H9 (cell line): ENCODE results near the gene KRT40. TPM values are rescaled to one million over a fixed set of nuclear protein-coding genes. Genes with fewer than 3 reads are reported as not detected.

Experiments used
- DNase-seq: peaks from one replicate; pipeline ENCODE4 v3.0.0-alpha.2; 2017
- H2AFZ ChIP-seq: one replicate; pipeline ENCODE4 v1.6.1; 2013; ENCODE audit warnings: mild to moderate bottlenecking, low read length, control low read depth, moderate library complexity
- H2AK5ac ChIP-seq: 2 replicates; pipeline ENCODE4 v1.6.1; 2013; ENCODE audit warnings: low read length, control low read depth, mixed read lengths; ENCODE audit not compliant: insufficient read length
- H2BK120ac ChIP-seq: one replicate; pipeline ENCODE4 v1.6.1; 2013; ENCODE audit warnings: low read depth, mild to moderate bottlenecking, low read length, control low read depth, inconsistent platforms; ENCODE audit not compliant: poor library complexity, severe bottlenecking
- H2BK12ac ChIP-seq: 2 replicates; pipeline ENCODE4 v1.6.1; 2013; ENCODE audit warnings: low read length, control low read depth, mixed read lengths, low read depth; ENCODE audit not compliant: insufficient read length
- H2BK15ac ChIP-seq: 2 replicates; pipeline ENCODE4 v1.6.1; 2013; ENCODE audit warnings: low read depth, low read length, control low read depth
- H2BK20ac ChIP-seq: one replicate; pipeline ENCODE4 v1.6.1; 2013; ENCODE audit warnings: low read depth, mild to moderate bottlenecking, low read length, control low read depth, inconsistent platforms; ENCODE audit not compliant: poor library complexity, severe bottlenecking
- H2BK5ac ChIP-seq: 2 replicates; pipeline ENCODE4 v1.6.1; 2013; ENCODE audit warnings: low read length, control low read depth, mixed read lengths; ENCODE audit not compliant: insufficient read length
- H3K14ac ChIP-seq: 2 replicates; pipeline ENCODE4 v1.6.1; 2013; ENCODE audit warnings: low read length, control low read depth; ENCODE audit not compliant: insufficient read depth
- H3K18ac ChIP-seq: 2 replicates; pipeline ENCODE4 v1.6.1; 2013; ENCODE audit warnings: low read depth, mild to moderate bottlenecking, mixed read lengths, low read length, control low read depth; ENCODE audit not compliant: insufficient read length
- H3K23ac ChIP-seq: 2 replicates; pipeline ENCODE4 v1.6.1; 2013; ENCODE audit warnings: low read length, control low read depth, mixed read lengths, low read depth; ENCODE audit not compliant: insufficient read length
- H3K23me2 ChIP-seq: 2 replicates; pipeline ENCODE4 v1.6.1; 2013; ENCODE audit warnings: low read depth, mild to moderate bottlenecking, mixed read lengths, low read length, control low read depth; ENCODE audit not compliant: insufficient read length, poor library complexity, severe bottlenecking
- H3K27ac ChIP-seq: 2 replicates; pipeline ENCODE4 v1.5.1; 2013; ENCODE audit warnings: low read length, control low read depth, mixed read lengths, low read depth; ENCODE audit not compliant: insufficient read length
- H3K27me3 ChIP-seq: 2 replicates; pipeline ENCODE4 v1.6.1; 2013; ENCODE audit warnings: low read length, control low read depth, inconsistent platforms; ENCODE audit not compliant: insufficient read depth
- H3K4ac ChIP-seq: 2 replicates; pipeline ENCODE4 v1.6.1; 2013; ENCODE audit warnings: low read depth, mild to moderate bottlenecking, control low read depth, inconsistent platforms, low read length, moderate library complexity
- H3K4me1 ChIP-seq: 2 replicates; pipeline ENCODE4 v1.6.1; 2013; ENCODE audit warnings: low read length, control low read depth, inconsistent platforms; ENCODE audit not compliant: insufficient read depth
- H3K4me2 ChIP-seq: 2 replicates; pipeline ENCODE4 v1.6.1; 2013; ENCODE audit warnings: low read length, control low read depth, mixed read lengths; ENCODE audit not compliant: insufficient read length, insufficient read depth
- H3K56ac ChIP-seq: 2 replicates; pipeline ENCODE4 v1.6.1; 2013; ENCODE audit warnings: low read depth, mild to moderate bottlenecking, mixed read lengths, low read length, control low read depth; ENCODE audit not compliant: insufficient read length
- H3K79me1 ChIP-seq: 2 replicates; pipeline ENCODE4 v1.6.1; 2013; ENCODE audit warnings: low read depth, mild to moderate bottlenecking, moderate library complexity, low read length, control low read depth, inconsistent platforms; ENCODE audit not compliant: insufficient read depth, poor library complexity, severe bottlenecking
- H3K79me2 ChIP-seq: 2 replicates; pipeline ENCODE4 v1.6.1; 2013; ENCODE audit warnings: low read length, control low read depth, inconsistent platforms; ENCODE audit not compliant: insufficient read depth
- H3K9ac ChIP-seq: 2 replicates; pipeline ENCODE4 v1.6.1; 2013; ENCODE audit warnings: low read length, control low read depth, mixed read lengths; ENCODE audit not compliant: insufficient read length; ENCODE audit errors: extremely low read depth
- H3K9me3 ChIP-seq: one replicate; pipeline ENCODE4 v1.6.1; 2013; ENCODE audit warnings: low read depth, low read length, inconsistent platforms; ENCODE audit not compliant: control insufficient read depth
- H3T11ph ChIP-seq: one replicate; pipeline ENCODE4 v1.6.1; 2013; ENCODE audit warnings: mild to moderate bottlenecking, low read length, control low read depth, inconsistent platforms
- H4K20me1 ChIP-seq: one replicate; pipeline ENCODE4 v1.6.1; 2013; ENCODE audit not compliant: control insufficient read depth, insufficient read length, insufficient read depth
- H4K5ac ChIP-seq: 2 replicates; pipeline ENCODE4 v1.6.1; 2013; ENCODE audit warnings: low read depth, mild to moderate bottlenecking, mixed read lengths, low read length, control low read depth; ENCODE audit not compliant: insufficient read length
- H4K8ac ChIP-seq: replicated peaks from 2 replicates; pipeline ENCODE4 v1.6.1; 2013; ENCODE audit warnings: low read length, control low read depth, mixed read lengths, low read depth; ENCODE audit not compliant: insufficient read length
- H4K91ac ChIP-seq: 2 replicates; pipeline ENCODE4 v1.6.1; 2013; ENCODE audit warnings: low read depth, mild to moderate bottlenecking, moderate library complexity, mixed read lengths, low read length, control low read depth; ENCODE audit not compliant: insufficient read length
- H3K27ac Mint-ChIP-seq, 3 experiments: 2 replicates in 2 of 3; 3 replicates in 1 of 3; pipeline ENCODE4 v1.8.0; 2020 to 2021; ENCODE audit warnings: mixed read lengths in 3 of 3, mild to moderate bottlenecking in 1 of 3, moderate library complexity in 1 of 3
- H3K27me3 Mint-ChIP-seq: 2 replicates; pipeline ENCODE4 v1.8.0; 2021; ENCODE audit warnings: low read depth, mild to moderate bottlenecking, moderate library complexity, mixed read lengths
- H3K36me3 Mint-ChIP-seq, 3 experiments: 2 replicates in 2 of 3; 3 replicates in 1 of 3; pipeline ENCODE4 v1.8.0; 2020 to 2021; ENCODE audit warnings: low read depth in 3 of 3, mixed read lengths in 3 of 3; ENCODE audit not compliant: insufficient read depth in 1 of 3
- H3K4me1 Mint-ChIP-seq, 2 experiments: 2 replicates each; pipeline ENCODE4 v1.8.0; 2020; ENCODE audit warnings: mixed read lengths in 2 of 2
- H3K4me3 Mint-ChIP-seq, 2 experiments: 2 replicates in 1 of 2; 3 replicates in 1 of 2; pipeline ENCODE4 v1.8.0; 2020 to 2021; ENCODE audit warnings: mild to moderate bottlenecking in 2 of 2, mixed read lengths in 2 of 2, moderate library complexity in 1 of 2
- H3K9me3 Mint-ChIP-seq, 2 experiments: 2 replicates in 1 of 2; 3 replicates in 1 of 2; pipeline ENCODE4 v1.8.0; 2020; ENCODE audit warnings: mild to moderate bottlenecking in 2 of 2, mixed read lengths in 2 of 2, moderate library complexity in 1 of 2
- CTCF ChIP-seq: fragments of 200-600 bp; sonication (generic); conservative IDR thresholded peaks from 3 replicates; pipeline ENCODE4 v1.8.0; 2021; ENCODE audit warnings: antibody characterized with exemption, mild to moderate bottlenecking
- WGBS: extraction: QIAGEN DNeasy Blood & Tissue Kit; methylation state at CpG from one replicate; pipeline ENCODE4 v1.1.7; 2013; ENCODE audit warnings: missing lambda C conversion rate, low lambda C conversion rate, mixed read lengths; ENCODE audit not compliant: insufficient read length; ENCODE audit errors: extremely low coverage; 5-methylcytosine and 5-hydroxymethylcytosine counted together
- total RNA-seq: library from RNA; stranded (reverse); gene quantifications from 2 replicates; pipeline ENCODE4 v1.2.1, GENCODE V29; 2021

KRT40 gene
- total RNA-seq, 1 experiment from 2014 or later: not detected

DNA sequence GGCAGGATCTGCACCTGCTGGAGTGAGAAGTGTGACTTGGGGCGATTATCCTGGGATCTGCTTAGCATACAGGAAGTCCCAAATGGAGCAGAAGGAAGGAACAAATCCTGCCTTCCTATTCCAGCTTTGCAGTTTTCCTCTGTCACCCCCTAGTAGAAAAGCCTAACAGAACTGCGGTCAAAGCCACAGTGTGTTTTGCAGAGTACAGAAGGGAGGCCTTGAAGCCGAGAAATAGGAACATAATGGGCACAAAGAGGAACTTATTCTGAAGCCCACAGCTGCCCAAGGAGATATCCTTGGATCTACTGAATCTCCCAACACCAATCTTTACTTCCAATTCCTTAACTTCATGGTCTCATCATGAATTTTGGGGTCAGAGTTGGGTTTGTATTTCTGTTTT, 34.4 kb upstream of the KRT40 start:
- no peak for TF ChIP-seq CTCF
- H3K9me3 ChIP-seq: no peaks in the 10 kb centered on the region
- H3K4me1 Mint-ChIP-seq: peaks cover 0 to 2% of the 10 kb centered on the region in 2 experiments; a peak in 1 of 4 replicates
- H3K79me1 ChIP-seq: no peaks in the 10 kb centered on the region
- H3K4me3 Mint-ChIP-seq: no peak overlapping the region
- no peaks in the 10 kb centered on the region for H4K20me1 ChIP-seq
- H2BK12ac ChIP-seq: no peak overlapping the region
- no peak overlapping the region for H2BK5ac ChIP-seq
- H3T11ph ChIP-seq: no peak overlapping the region
- no peak overlapping the region for H3K4ac ChIP-seq
- no peaks in the 10 kb centered on the region for H3K23me2 ChIP-seq
- no peak overlapping the region for H3K27ac ChIP-seq
- DNase-seq: no peak
- no peaks in the 10 kb centered on the region for H3K36me3 Mint-ChIP-seq
- H3K27ac Mint-ChIP-seq: no peak overlapping the region
- H2BK15ac ChIP-seq: no peak overlapping the region
- no peak overlapping the region for H3K23ac ChIP-seq
- H3K14ac ChIP-seq: no peak overlapping the region
- no peak overlapping the region for H3K9ac ChIP-seq
- H3K27me3 ChIP-seq: no peaks in the 10 kb centered on the region
- H2AK5ac ChIP-seq: no peak overlapping the region
- H3K18ac ChIP-seq: no peak overlapping the region
- no peak overlapping the region for H3K56ac ChIP-seq
- H2BK20ac ChIP-seq: no peak overlapping the region
- H4K91ac ChIP-seq: no peak overlapping the region
- H4K5ac ChIP-seq: no peak overlapping the region
- no peak overlapping the region for H4K8ac ChIP-seq
- WGBS: no CpG with 5 or more reads among the region's 3 CpGs
- H3K4me2 ChIP-seq: no peak overlapping the region
- H3K27me3 Mint-ChIP-seq: no peaks in the 10 kb centered on the region
- H2BK120ac ChIP-seq: no peak overlapping the region
- H3K79me2 ChIP-seq: no peaks in the 10 kb centered on the region
- no peaks in the 10 kb centered on the region for H3K4me1 ChIP-seq
- H2AFZ ChIP-seq: no peak overlapping the region
- H3K9me3 Mint-ChIP-seq: peaks cover 0 to 3% of the 10 kb centered on the region in 2 experiments; a peak in 1 of 5 replicates
